Lower lobe of right lung (tissue), 2 donors: ENCODE results near the gene COL5A3. TPM values are rescaled to one million over a fixed set of nuclear protein-coding genes. Genes with fewer than 3 reads are reported as not detected.
A peak's percentile ranks its signal among the peaks of the same experiment; 100 is the strongest.

ENCODE experiments used
- ATAC-seq, 2 donors: fragments of 200-7000 bp; cut with Tn5 transposase; one replicate each; pipeline ENCODE4 v1.9.1; 2020 to 2022; ENCODE audit warnings: mild to moderate bottlenecking in 2 of 2, moderate library complexity in 2 of 2
- DNase-seq: peaks from one replicate; pipeline ENCODE4 v3.0.0-alpha.2; 2020
- H3K27ac ChIP-seq: fragments of 200-600 bp; one replicate; pipeline ENCODE4 v1.8.0; 2022
- H3K27me3 ChIP-seq: fragments of 200-600 bp; one replicate; pipeline ENCODE4 v1.8.0; 2022; ENCODE audit warnings: low read depth
- H3K36me3 ChIP-seq: fragments of 200-600 bp; one replicate; pipeline ENCODE4 v1.8.0; 2022; ENCODE audit warnings: mild to moderate bottlenecking
- H3K4me1 ChIP-seq: fragments of 200-600 bp; one replicate; pipeline ENCODE4 v1.8.0; 2022
- H3K4me3 ChIP-seq: fragments of 200-600 bp; one replicate; pipeline ENCODE4 v1.8.0; 2022; ENCODE audit warnings: mild to moderate bottlenecking
- H3K9me3 ChIP-seq: fragments of 200-600 bp; one replicate; pipeline ENCODE4 v1.8.0; 2022
- intact Hi-C: fragments of 100-400 bp; cut with DNase I; formaldehyde crosslinking; loops from one replicate; pipeline ENCODE4 v1.11.0; 2022
- total RNA-seq: library from RNA; stranded (reverse); fragmentation: NEBNext Ultra II Directional; extraction: Animal tissue kit (Norgen Biotek cat#: 25700); gene quantifications from one replicate; pipeline ENCODE4 v1.2.1, GENCODE V29; 2021
- TF ChIP-seq, protein P1 (sequence below): fragments of 200-600 bp; IDR thresholded peaks from one replicate; pipeline ENCODE4 v1.8.0; 2022; ENCODE audit warnings: antibody characterized with exemption, mild to moderate bottlenecking
- donor health status: DM: no; HTN: yes; CAD: no; lungs with severe emphysema.

Gene COL5A3
- total RNA-seq, 1 donor from 2014 or later: 8.9 TPM

DNA sequence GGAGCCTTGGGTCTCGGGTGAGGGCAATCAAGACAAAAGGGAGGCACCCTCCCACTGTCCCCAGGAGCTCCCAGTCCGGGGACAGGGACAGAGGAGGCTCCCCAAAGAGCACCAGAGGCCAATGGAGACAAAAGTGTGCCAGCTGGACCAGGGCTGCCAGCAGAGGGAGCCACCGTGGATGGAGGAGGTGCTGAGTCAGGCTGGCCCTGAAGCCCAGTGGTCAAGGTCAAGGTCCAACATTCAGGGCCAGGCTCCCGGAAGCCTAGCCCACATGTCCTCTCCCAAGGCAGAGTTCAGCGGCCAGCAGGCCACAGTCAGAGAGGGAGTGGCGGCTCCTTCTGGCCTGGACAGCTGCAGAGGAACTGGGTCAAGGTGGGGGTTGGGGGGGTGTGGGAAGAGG is 8.4 kb downstream of the COL5A3 start:
- Histone ChIP-seq H3K4me3 (no peak overlapping the region), H3K27me3 (no peaks in the 10 kb centered on the region), H3K9me3 (no peaks in the 10 kb centered on the region), H3K27ac (no peak overlapping the region), H3K4me1 (peaks cover 6% of the 10 kb centered on the region), H3K36me3 (no peaks in the 10 kb centered on the region)
- TF ChIP-seq, protein P1, sequence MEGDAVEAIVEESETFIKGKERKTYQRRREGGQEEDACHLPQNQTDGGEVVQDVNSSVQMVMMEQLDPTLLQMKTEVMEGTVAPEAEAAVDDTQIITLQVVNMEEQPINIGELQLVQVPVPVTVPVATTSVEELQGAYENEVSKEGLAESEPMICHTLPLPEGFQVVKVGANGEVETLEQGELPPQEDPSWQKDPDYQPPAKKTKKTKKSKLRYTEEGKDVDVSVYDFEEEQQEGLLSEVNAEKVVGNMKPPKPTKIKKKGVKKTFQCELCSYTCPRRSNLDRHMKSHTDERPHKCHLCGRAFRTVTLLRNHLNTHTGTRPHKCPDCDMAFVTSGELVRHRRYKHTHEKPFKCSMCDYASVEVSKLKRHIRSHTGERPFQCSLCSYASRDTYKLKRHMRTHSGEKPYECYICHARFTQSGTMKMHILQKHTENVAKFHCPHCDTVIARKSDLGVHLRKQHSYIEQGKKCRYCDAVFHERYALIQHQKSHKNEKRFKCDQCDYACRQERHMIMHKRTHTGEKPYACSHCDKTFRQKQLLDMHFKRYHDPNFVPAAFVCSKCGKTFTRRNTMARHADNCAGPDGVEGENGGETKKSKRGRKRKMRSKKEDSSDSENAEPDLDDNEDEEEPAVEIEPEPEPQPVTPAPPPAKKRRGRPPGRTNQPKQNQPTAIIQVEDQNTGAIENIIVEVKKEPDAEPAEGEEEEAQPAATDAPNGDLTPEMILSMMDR: peak; percentile 34
- intact Hi-C loops: no loop called here
- ATAC-seq: no peak
- no peak for DNase-seq

DNA sequence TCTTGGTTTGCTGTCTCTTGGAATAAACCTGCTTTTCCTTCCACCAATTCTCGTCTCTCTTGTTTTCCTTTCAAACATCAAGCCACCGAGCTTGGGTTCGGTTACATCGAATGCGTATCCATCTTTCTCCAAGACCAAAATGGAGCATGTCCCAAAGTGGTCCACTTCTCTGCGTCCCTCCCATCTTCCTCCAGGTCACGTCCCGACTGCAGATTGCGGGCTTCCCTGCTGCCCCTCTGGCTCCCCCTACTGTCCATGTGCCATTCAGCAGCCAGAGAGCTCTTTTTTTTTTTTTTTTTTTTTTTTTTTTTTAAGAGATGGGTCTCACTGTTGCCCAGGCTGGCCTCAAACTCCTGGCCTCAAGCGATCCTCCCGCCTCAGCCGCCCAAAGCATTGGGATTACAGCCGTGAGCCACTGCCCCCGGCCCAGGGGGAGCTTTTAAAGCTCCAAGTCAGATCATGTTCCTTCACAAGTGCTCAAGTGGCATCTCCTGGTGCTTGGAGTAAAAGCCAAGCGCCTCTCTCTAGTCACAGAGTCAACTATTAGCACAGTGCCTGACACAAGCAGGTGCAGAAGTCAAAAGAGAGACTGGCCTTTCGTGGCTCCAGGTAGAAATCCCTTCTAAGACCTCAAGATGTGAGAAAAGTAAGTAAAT is 10.0 kb downstream of the COL5A3 start:
- peak; percentile 67 for DNase-seq
- Histone ChIP-seq H3K4me1 (peaks cover under 1% of the 10 kb centered on the region), H3K36me3 (peaks cover 8% of the 10 kb centered on the region), H3K27me3 (no peaks in the 10 kb centered on the region), H3K4me3 (no peak overlapping the region), H3K27ac (no peak overlapping the region), H3K9me3 (no peaks in the 10 kb centered on the region)
- TF ChIP-seq, protein P1: peak; percentile 69
- intact Hi-C loops: no loop called here
- ATAC-seq: peak; percentile 64 to 74

DNA sequence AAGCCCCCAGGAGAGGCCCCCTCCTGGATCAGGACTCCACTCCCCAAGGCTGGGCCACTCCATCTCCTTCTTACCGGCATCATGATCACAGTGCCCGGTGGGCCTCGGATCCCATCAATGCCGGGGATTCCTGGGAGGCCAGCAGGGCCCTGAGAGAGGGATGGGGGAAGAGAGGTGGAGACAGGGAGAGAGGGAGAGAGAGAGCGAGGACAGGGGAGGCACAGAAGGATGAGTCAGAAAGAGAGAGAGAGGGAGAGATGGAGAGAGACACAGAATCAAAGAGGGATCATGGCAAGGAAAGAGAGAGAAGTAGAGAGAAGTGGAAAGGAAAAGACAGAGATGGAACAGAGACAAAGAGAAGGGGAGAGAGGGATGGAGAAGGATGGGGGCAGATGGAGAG is 13.8 kb downstream of the COL5A3 start:
- TF ChIP-seq, protein P1: no peak
- Histone ChIP-seq H3K4me3 (no peak overlapping the region), H3K36me3 (peaks cover 8% of the 10 kb centered on the region), H3K4me1 (no peaks in the 10 kb centered on the region), H3K9me3 (no peaks in the 10 kb centered on the region), H3K27ac (no peak overlapping the region), H3K27me3 (no peaks in the 10 kb centered on the region)
- intact Hi-C loops: no loop called here
- DNase-seq: no peak
- ATAC-seq: no peak

DNA sequence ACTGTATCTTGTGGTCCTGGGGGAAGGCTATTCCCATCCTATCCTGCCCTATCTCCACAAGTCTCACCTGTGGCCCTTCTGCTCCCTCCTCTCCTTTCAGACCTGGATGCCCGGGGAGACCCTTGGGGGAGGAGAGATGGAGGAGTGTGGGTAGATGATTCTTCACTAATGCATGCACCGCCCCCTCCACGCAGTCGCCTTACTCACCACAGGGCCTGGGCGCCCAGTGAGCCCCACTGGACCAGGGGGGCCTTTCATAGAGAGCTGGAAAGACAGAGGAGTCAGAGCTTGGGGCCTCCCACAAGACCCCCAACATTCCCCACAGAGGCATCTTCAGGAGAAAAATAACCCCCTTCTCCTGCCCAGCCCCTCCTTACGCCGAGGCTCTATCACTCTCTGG is 14.3 kb downstream of the COL5A3 start:
- Histone ChIP-seq H3K9me3 (no peaks in the 10 kb centered on the region), H3K27ac (no peak overlapping the region), H3K4me1 (no peaks in the 10 kb centered on the region), H3K27me3 (no peaks in the 10 kb centered on the region), H3K4me3 (no peak overlapping the region), H3K36me3 (peaks cover 11% of the 10 kb centered on the region)
- intact Hi-C loops: no loop called here
- TF ChIP-seq, protein P1: no peak
- DNase-seq (no peak), ATAC-seq (no peak)

DNA sequence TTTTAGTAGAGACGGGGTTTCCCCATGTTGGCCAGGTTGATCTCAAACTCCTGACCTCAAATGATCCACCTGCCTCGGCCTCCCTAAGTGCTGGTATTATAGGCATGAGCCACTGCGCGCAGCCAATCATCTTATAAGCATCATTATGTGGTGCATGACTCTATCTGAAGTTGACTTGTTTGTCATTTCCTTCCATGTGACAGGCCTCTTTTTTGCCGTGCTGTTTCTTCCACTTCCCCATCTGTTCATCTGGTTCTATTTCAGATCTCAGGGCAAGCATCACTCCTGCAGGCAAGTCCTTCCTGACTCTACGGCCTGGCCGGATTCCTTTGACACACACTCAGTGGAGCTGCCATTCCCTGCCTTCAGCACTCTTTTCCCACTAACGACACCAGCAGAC is 15.2 kb downstream of the COL5A3 start:
- H3K4me1 ChIP-seq: no peaks in the 10 kb centered on the region
- H3K36me3 ChIP-seq: peaks cover 11% of the 10 kb centered on the region
- TF ChIP-seq, protein P1: no peak
- intact Hi-C loops: no loop called here
- H3K27me3 ChIP-seq: no peaks in the 10 kb centered on the region
- H3K9me3 ChIP-seq: no peaks in the 10 kb centered on the region
- no peak for DNase-seq
- H3K27ac ChIP-seq: no peak overlapping the region
- H3K4me3 ChIP-seq: no peak overlapping the region
- no peak for ATAC-seq
